ENCODE results near the gene BOK. TPM values are rescaled to one million over a fixed set of nuclear protein-coding genes. Genes with fewer than 3 reads are reported as not detected.

Gene BOK
- total RNA-seq, 6 experiments from 2014 or later: 50.1 to 119 (median 90.5) TPM

GRCh38 chr2:241546771-241547498 lies 11.6 kb upstream of the BOK start:
- Histone ChIP-seq H3K4me3 (no peak overlapping the region), H3K36me3 (no peaks in the 10 kb centered on the region), H3K27ac (no peak overlapping the region), H3K27me3 (no peaks in the 10 kb centered on the region), H3K9me3 (no peaks in the 10 kb centered on the region), H3K4me1 (peaks cover 0 to 26% (median 10%) of the 10 kb centered on the region in 4 donors)
- intact Hi-C loops (cut with DNase I): no loop called here
- DNase-seq: no peak
- 47% methylated on average over 21 of the region's 25 CpGs for WGBS (ENCODE audit: insufficient coverage, low coverage, low lambda C conversion rate, missing lambda C conversion rate)
- no peak for ATAC-seq
- no peak for TF ChIP-seq CTCF (IDR thresholded peaks at IDR 0.05)
- TF ChIP-seq POLR2A (IDR thresholded peaks at IDR 0.05): no peak

DNA sequence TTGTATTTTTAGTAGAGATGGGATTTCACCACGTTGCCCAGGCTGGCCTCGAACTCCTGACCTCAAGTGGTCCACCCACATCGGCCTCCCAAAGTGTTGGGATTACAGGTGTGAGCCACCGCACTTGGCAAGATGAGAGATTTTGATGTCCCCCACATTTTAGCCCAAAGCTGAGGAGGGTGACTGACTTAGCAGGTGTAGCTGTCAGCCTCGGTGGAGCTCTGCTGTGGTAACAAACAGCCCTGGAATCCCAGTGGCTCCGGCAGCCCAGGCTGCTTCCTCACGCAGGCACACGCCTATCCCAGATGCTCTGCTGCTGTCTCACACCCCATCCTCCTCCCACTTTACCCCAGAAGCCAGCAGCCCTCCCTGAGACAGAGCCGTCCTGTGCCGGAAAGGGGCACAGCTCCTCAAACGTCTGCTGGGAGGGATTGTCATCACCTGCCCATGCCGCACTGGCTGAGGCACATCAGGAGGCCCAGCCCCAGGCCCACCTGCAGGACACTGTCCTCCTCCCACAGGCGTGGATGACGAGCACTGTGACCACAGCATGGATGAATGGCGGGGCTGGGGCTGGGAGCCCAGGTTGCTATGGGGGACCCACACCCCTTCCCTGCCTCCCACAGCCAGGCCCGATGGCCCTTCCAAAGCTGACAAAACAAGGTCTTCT lies 10.6 kb upstream of the BOK start:
- H3K4me1 ChIP-seq: peaks cover 0 to 32% (median 13%) of the 10 kb centered on the region in 4 donors
- no peaks in the 10 kb centered on the region for H3K27me3 ChIP-seq
- H3K27ac ChIP-seq: no peak overlapping the region
- H3K4me3 ChIP-seq: no peak overlapping the region
- TF ChIP-seq POLR2A (IDR thresholded peaks at IDR 0.05): no peak
- no peak for TF ChIP-seq CTCF (IDR thresholded peaks at IDR 0.05)
- no peaks in the 10 kb centered on the region for H3K9me3 ChIP-seq
- intact Hi-C loops (cut with DNase I): no loop called here
- ATAC-seq: no peak
- H3K36me3 ChIP-seq: no peaks in the 10 kb centered on the region
- no peak for DNase-seq
- WGBS (ENCODE audit: insufficient coverage, low coverage, low lambda C conversion rate, missing lambda C conversion rate): 94% methylated on average over 5 of the region's 16 CpGs

DNA sequence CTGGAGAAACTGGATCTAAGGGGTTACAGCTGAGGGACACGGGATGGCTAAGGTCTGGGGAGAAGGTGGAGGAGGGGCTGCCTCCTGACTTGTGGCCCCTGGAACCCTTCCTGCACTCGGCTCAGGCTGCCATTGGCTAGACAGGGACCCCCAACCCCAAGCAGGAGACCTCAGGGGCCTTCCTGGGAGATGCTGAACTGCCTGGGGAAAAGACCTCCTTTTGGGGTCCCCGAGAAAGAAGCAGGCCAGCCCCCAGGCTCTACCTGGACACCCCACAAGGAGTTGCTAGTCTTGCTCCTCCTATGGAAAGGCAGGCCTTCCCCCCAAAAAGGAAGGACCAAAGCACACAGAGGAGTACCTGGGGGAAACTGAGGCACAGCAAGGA lies 10.1 kb upstream of the BOK start:
- H3K36me3 ChIP-seq: no peaks in the 10 kb centered on the region
- no peaks in the 10 kb centered on the region for H3K27me3 ChIP-seq
- no peak overlapping the region for H3K27ac ChIP-seq
- peaks cover 0 to 32% (median 13%) of the 10 kb centered on the region in 4 donors for H3K4me1 ChIP-seq
- TF ChIP-seq CTCF (IDR thresholded peaks at IDR 0.05) (no peak), POLR2A (IDR thresholded peaks at IDR 0.05) (no peak)
- WGBS (ENCODE audit: insufficient coverage, low coverage, low lambda C conversion rate, missing lambda C conversion rate): no CpG with 5 or more reads among the region's 3 CpGs
- intact Hi-C loops (cut with DNase I): no loop called here
- no peak overlapping the region for H3K4me3 ChIP-seq
- DNase-seq (no peak), ATAC-seq (no peak)
- no peaks in the 10 kb centered on the region for H3K9me3 ChIP-seq

GRCh38 chr2:241550616-241551580 lies 7.6 kb upstream of the BOK start:
- WGBS (ENCODE audit: insufficient coverage, low coverage, low lambda C conversion rate, missing lambda C conversion rate): 72% methylated on average over 8 of the region's 21 CpGs
- intact Hi-C loops (cut with DNase I): no loop called here
- ATAC-seq: peak in 1 of 4 donors; percentile 2

More at GRCh38 chr2:241550616-241551580, 7.6 kb upstream of the BOK start:
- TF ChIP-seq CTCF (IDR thresholded peaks at IDR 0.05): no peak
- no peak for TF ChIP-seq POLR2A (IDR thresholded peaks at IDR 0.05)
- Histone ChIP-seq H3K27ac (peak overlapping the region in 1 of 3 donors; percentile 39), H3K9me3 (no peaks in the 10 kb centered on the region), H3K36me3 (no peaks in the 10 kb centered on the region), H3K27me3 (no peaks in the 10 kb centered on the region), H3K4me3 (no peak overlapping the region), H3K4me1 (peaks cover 0 to 32% (median 13%) of the 10 kb centered on the region in 4 donors)
- no peak for DNase-seq
